Heart left ventricle (tissue), 16 donors: ENCODE measurements around the gene ROR1. TPM values are rescaled to one million over a fixed set of nuclear protein-coding genes. Genes with fewer than 3 reads are reported as not detected.

Experiments
- ATAC-seq, 4 donors: fragments of 200-7000 bp; cut with Tn5 transposase; one replicate each; pipeline ENCODE4 v1.9.1; 2020 to 2022; ENCODE audit warnings: moderate library complexity in 4 of 4, mild to moderate bottlenecking in 3 of 4, moderate number of reproducible peaks in 1 of 4
- DNase-seq, 5 donors: peaks; one replicate each; pipeline ENCODE4 v3.0.0-alpha.2; 2020
- H3K27ac ChIP-seq, 12 donors: fragments of 200-600 bp; sonication (generic) in 4 of 12; one replicate each; pipeline versions ENCODE4 v1.5.0 to v1.8.0; 2016 to 2022; ENCODE audit warnings: mild to moderate bottlenecking in 2 of 12
- H3K27me3 ChIP-seq, 9 donors: fragments of 200-600 bp; sonication (generic) in 2 of 9; one replicate each; pipeline versions ENCODE4 v1.5.1 to v1.8.0; 2016 to 2022; ENCODE audit warnings: mild to moderate bottlenecking in 3 of 9
- H3K36me3 ChIP-seq, 9 donors: fragments of 200-600 bp; sonication (generic) in 2 of 9; one replicate each; pipeline versions ENCODE4 v1.5.0 to v1.8.0; 2018 to 2022; ENCODE audit warnings: mild to moderate bottlenecking in 2 of 9
- H3K4me1 ChIP-seq, 12 donors: fragments of 200-600 bp; sonication (generic) in 4 of 12; one replicate each; pipeline versions ENCODE4 v1.5.0 to v1.8.0; 2016 to 2022; ENCODE audit warnings: mild to moderate bottlenecking in 3 of 12
- H3K4me3 ChIP-seq, 12 donors: fragments of 200-600 bp; sonication (generic) in 4 of 12; one replicate each; pipeline versions ENCODE4 v1.5.0 to v1.8.0; 2017 to 2022; ENCODE audit warnings: mild to moderate bottlenecking in 9 of 12, moderate library complexity in 4 of 12
- H3K9me3 ChIP-seq, 12 donors: fragments of 200-600 bp; sonication (generic) in 4 of 12; one replicate each; pipeline versions ENCODE4 v1.5.0 to v1.8.0; 2016 to 2022; ENCODE audit warnings: mild to moderate bottlenecking in 1 of 12
- POLR2A ChIP-seq, 2 donors: fragments of 450-650 bp; IDR thresholded peaks; one replicate each; pipeline ENCODE4 v1.6.1; 2017; ENCODE audit warnings: antibody characterized with exemption in 2 of 2, mild to moderate bottlenecking in 2 of 2, moderate library complexity in 2 of 2
- WGBS, 4 donors: extraction: QIAGEN DNeasy Blood & Tissue Kit in 2 of 4; methylation state at CpG; one replicate each; pipeline versions ENCODE4 v1.1.5 to v1.1.7; 2013 to 2018; 5-methylcytosine and 5-hydroxymethylcytosine counted together
- intact Hi-C, 10 donors: fragments of 100-400 bp; cut with DNase I; formaldehyde crosslinking; loops; one replicate each; pipeline versions ENCODE4 v1.11.1 to v1.14.2; 2022
- polyA plus RNA-seq, 2 donors: library from polyadenylated mRNA; stranded (reverse); fragments of 200-250 nt; gene quantifications; one replicate each; pipeline ENCODE4 v1.2.3, GENCODE V29; 2013
- total RNA-seq, 9 donors: library from RNA; depleted of rRNA in 2 of 9; stranded (reverse); fragments of >200 nt in 2 of 9; fragmentation: NEBNext Ultra II Directional in 3 of 9; extraction: Animal tissue kit (Norgen Biotek cat#: 25700) in 3 of 9; gene quantifications; one replicate each; pipeline versions ENCODE4 v1.1.0 to v1.2.4, GENCODE V29; 2016 to 2023
- TF ChIP-seq, protein P1 (sequence below), 12 donors: fragments of 200-600 bp; sonication (generic) in 4 of 12; IDR thresholded peaks; one replicate each; pipeline versions ENCODE4 v1.5.0 to v1.8.0; 2018 to 2022; ENCODE audit warnings: antibody characterized with exemption in 12 of 12, mild to moderate bottlenecking in 5 of 12
- donor health status: ischemic (EF 13 %, LVEDD 7.1; RV severe dilation, severe dysfunction).
- donor health status: healthy with polysubstance abuse.
- donor health status: DM: no; HTN: yes; CAD: no.
- donor health status: DM: no; HTN: no; CAD: no.
- donor health status: ischemic (EF 25% LVEDD 6.9; RV normal size, moderate dysfunction).
- donor health status: ischemic (EF 25% LVEDD 5.7; RV mildly dilated, moderate dysfunction).
- donor health status: healthy.
- donor health status: DM: yes; HTN: yes; CAD: no.
- donor health status: ischemic (EF 35%, LVEDD 5.7; RV mildly dilated, moderate dysfunction).
- donor health status: nonischemic (EF 11% LVEDD 7.7; RV severe dilation, severe dysfunction).
- donor health status: DM: yes; HTN: yes; CAD: no.
- donor health status: PGD.
- donor health status: ischemic (EF 29% LVEDD 5.4; RV normal size, mild dysfunction).
- donor health status: nonischemic (EF 23%, LVEDD 6.1; RV moderate dilation, normal function).

ROR1 gene
- total and polyA plus RNA-seq, 11 donors, result 4.1 to 35.3 (median 19.3) TPM

GRCh38 chr1:63866084-63866483, 92.3 kb downstream of the ROR1 start:
- 79 to 87% (median 82%) methylated on average over 3 of the region's 3 CpGs for WGBS, 4 donors
- ATAC-seq (no peak), DNase-seq (no peak)
- no peak for TF ChIP-seq POLR2A (IDR thresholded peaks at IDR 0.05)
- TF ChIP-seq, protein P1, sequence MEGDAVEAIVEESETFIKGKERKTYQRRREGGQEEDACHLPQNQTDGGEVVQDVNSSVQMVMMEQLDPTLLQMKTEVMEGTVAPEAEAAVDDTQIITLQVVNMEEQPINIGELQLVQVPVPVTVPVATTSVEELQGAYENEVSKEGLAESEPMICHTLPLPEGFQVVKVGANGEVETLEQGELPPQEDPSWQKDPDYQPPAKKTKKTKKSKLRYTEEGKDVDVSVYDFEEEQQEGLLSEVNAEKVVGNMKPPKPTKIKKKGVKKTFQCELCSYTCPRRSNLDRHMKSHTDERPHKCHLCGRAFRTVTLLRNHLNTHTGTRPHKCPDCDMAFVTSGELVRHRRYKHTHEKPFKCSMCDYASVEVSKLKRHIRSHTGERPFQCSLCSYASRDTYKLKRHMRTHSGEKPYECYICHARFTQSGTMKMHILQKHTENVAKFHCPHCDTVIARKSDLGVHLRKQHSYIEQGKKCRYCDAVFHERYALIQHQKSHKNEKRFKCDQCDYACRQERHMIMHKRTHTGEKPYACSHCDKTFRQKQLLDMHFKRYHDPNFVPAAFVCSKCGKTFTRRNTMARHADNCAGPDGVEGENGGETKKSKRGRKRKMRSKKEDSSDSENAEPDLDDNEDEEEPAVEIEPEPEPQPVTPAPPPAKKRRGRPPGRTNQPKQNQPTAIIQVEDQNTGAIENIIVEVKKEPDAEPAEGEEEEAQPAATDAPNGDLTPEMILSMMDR (IDR thresholded peaks at IDR 0.05), result no peak
- no peaks in the 10 kb centered on the region for H3K36me3 ChIP-seq
- H3K9me3 ChIP-seq, result no peaks in the 10 kb centered on the region
- H3K4me1 ChIP-seq, result peaks cover 0 to 65% (median 19%) of the 10 kb centered on the region in 12 donors
- H3K27me3 ChIP-seq, result no peaks in the 10 kb centered on the region
- no peak overlapping the region for H3K27ac ChIP-seq
- H3K4me3 ChIP-seq, result no peak overlapping the region
- intact Hi-C loops, result loop anchor here in 2 of 10 donors (5.0 to 10.0 kb wide), 2 partner anchors 89 to 91 kb away; partner anchors contain the start of gene ROR1 (in 1 of the 2)

- Histone ChIP-seq H3K4me3 (no peak overlapping the region), H3K27ac (peak overlapping the region in 3 of 12 donors; percentile 5 to 63 (median 18)), H3K9me3 (no peaks in the 10 kb centered on the region), H3K4me1 (peaks cover 0 to 57% (median 16%) of the 10 kb centered on the region in 12 donors), H3K36me3 (no peaks in the 10 kb centered on the region), H3K27me3 (no peaks in the 10 kb centered on the region)
- DNase-seq (no peak), ATAC-seq (peak; percentile 31 to 59 (median 48))
- intact Hi-C loops, result loop anchor here in 2 of 10 donors (5.0 to 10.0 kb wide), 2 partner anchors 90 to 93 kb away; partner anchors contain the start of gene ROR1 (in 1 of the 2)
- TF ChIP-seq, protein P1 (IDR thresholded peaks at IDR 0.05), result no peak
- no peak for TF ChIP-seq POLR2A (IDR thresholded peaks at IDR 0.05)
- 64 to 80% (median 72%) methylated on average over 14 of the region's 14 CpGs for WGBS, 4 donors
Measured at GRCh38 chr1:63867429-63868176, 93.8 kb downstream of the ROR1 start.

DNA sequence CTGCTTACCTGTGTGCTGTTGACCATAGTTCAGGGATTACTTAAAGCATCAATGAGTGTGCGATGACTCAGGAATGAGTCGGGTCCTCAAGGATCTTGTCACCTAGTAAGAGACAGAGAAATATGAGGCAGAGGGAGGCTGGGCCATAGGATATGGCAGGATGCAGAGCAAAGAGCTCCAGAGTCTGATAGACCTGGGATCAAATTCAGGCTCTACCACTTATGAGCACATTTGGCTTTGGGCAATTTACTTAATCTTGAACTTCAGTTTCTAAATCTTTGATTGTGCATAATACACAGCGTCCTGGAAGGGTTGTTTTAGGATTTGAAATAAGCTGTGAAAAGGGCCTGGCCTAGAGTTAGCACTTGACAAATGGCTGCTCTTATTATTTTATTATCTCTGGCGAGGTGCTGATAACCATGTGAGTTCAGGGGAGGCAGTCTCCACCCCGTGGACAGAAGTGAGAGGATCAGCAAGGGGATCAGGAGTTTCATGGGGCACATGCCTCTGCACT, 94.5 kb downstream of the ROR1 start:
- Histone ChIP-seq H3K9me3 (no peaks in the 10 kb centered on the region), H3K27ac (peak overlapping the region in 2 of 12 donors; percentile 18 to 63), H3K27me3 (no peaks in the 10 kb centered on the region), H3K4me3 (no peak overlapping the region), H3K4me1 (peaks cover 0 to 53% (median 14%) of the 10 kb centered on the region in 12 donors), H3K36me3 (no peaks in the 10 kb centered on the region)
- 51 to 56% (median 53%) methylated on average over 5 of the region's 5 CpGs for WGBS, 4 donors
- DNase-seq (no peak), ATAC-seq (peak in 3 of 4 donors; percentile 35 to 61 (median 51))
- intact Hi-C loops, result loop anchor here in 2 of 10 donors (5.0 to 10.0 kb wide), 2 partner anchors 91 to 94 kb away; partner anchors contain the start of gene ROR1 (in 1 of the 2)
- TF ChIP-seq, protein P1 (IDR thresholded peaks at IDR 0.05), result peak in 2 of 12 donors; percentile 24 to 31
- no peak for TF ChIP-seq POLR2A (IDR thresholded peaks at IDR 0.05)

DNA sequence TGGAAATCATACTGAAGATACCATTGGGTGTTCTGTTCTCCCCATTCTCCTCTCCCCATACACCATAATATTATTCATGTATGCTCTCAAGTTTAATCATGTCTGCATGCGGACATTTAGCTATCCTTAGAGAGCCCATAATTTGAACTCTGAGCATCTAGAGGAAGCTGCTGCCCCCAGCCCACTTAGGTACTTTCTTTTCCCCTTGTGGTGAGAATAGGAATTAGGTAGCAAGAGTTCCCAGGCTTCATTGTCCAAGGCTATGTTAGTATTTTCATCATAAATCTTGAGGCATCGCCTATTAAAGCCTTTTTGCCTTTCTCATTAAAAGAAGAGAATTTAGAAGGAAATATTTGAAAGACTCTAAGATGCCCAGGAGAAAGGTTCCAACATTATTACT, 96.3 kb downstream of the ROR1 start:
- ATAC-seq (no peak), DNase-seq (no peak)
- Histone ChIP-seq H3K9me3 (no peaks in the 10 kb centered on the region), H3K36me3 (no peaks in the 10 kb centered on the region), H3K27me3 (no peaks in the 10 kb centered on the region), H3K4me3 (no peak overlapping the region), H3K27ac (no peak overlapping the region), H3K4me1 (peaks cover 0 to 52% (median 18%) of the 10 kb centered on the region in 12 donors)
- intact Hi-C loops, result loop anchor here in 2 of 10 donors (5.0 to 10.0 kb wide), 2 partner anchors 37 to 175 kb away; no protein-coding TSS in a partner anchor
- 93 to 97% (median 94%) methylated on average over 2 of the region's 2 CpGs for WGBS, 4 donors
- TF ChIP-seq, protein P1 (IDR thresholded peaks at IDR 0.05), result peak in 1 of 12 donors; percentile 10
- no peak for TF ChIP-seq POLR2A (IDR thresholded peaks at IDR 0.05)
